Measurements from ENCODE around the gene PALM. TPM values are rescaled to one million over a fixed set of nuclear protein-coding genes. Genes with fewer than 3 reads are reported as not detected.
A peak's percentile ranks its signal among the peaks of the same experiment; 100 is the strongest.

PALM gene
- total and polyA plus RNA-seq, 9 of the 15 experiments (the other 6 are each of a cell fraction or from before 2014, with no cell fraction given): 0.04 to 6.6 (median 1.7) TPM

- TF ChIP-seq VEZF1 (CRISPR knock-in tag; IDR thresholded peaks at IDR 0.05) (peak; percentile 75), HDAC3 (IDR thresholded peaks at IDR 0.05; ENCODE audit: borderline replicate concordance, partially characterized antibody) (no peak), ZBTB7A (IDR thresholded peaks at IDR 0.05; ENCODE audit: borderline replicate concordance, control insufficient read depth, low read depth, low read length) (peak; percentile 91), SMAD1 (IDR thresholded peaks at IDR 0.05; ENCODE audit: low read depth, low read length, partially characterized antibody) (no peak), ETV5 (CRISPR knock-in tag; IDR thresholded peaks at IDR 0.05; ENCODE audit: low read depth) (peak; percentile 30; the same call in 1 of the 2 replicates), USF1 (CRISPR knock-in tag; IDR thresholded peaks at IDR 0.05) (no peak), ZNF717 (CRISPR knock-in tag; IDR thresholded peaks at IDR 0.05) (no peak), DLX4 (CRISPR knock-in tag; IDR thresholded peaks at IDR 0.05) (no peak), TBL1XR1 (IDR thresholded peaks at IDR 0.05; ENCODE audit: low read length in 2 of 2) (no peak), MAZ (CRISPR knock-in tag; conservative IDR thresholded peaks at IDR 0.05 in 1 of 2, IDR thresholded peaks at IDR 0.05 in 1 of 2) (peak in 1 of 2 experiments; percentile 35; a peak in 3 of 4 replicates), ATF6 (CRISPR knock-in tag; IDR thresholded peaks at IDR 0.05) (no peak), ZSCAN32 (CRISPR knock-in tag; IDR thresholded peaks at IDR 0.05) (no peak), SIRT6 (IDR thresholded peaks at IDR 0.05; ENCODE audit: low read depth, low read length) (no peak), E2F8 (IDR thresholded peaks at IDR 0.05; ENCODE audit: low read depth, partially characterized antibody) (no peak), IRF2 (CRISPR knock-in tag; IDR thresholded peaks at IDR 0.05) (no peak), SRSF7 (optimal IDR thresholded peaks at IDR 0.05; ENCODE audit: low read depth, low read length) (no peak), GABPA (tag; conservative IDR thresholded peaks at IDR 0.05; ENCODE audit: low read depth) (peak; percentile 82), PREB (CRISPR knock-in tag; IDR thresholded peaks at IDR 0.05) (no peak)
Measured at GRCh38 chr19:703651-704446, 4.9 kb upstream of the PALM start (continued).

Data from K562 (cell line).